ENCODE results near the gene FAM53A.

DNA sequence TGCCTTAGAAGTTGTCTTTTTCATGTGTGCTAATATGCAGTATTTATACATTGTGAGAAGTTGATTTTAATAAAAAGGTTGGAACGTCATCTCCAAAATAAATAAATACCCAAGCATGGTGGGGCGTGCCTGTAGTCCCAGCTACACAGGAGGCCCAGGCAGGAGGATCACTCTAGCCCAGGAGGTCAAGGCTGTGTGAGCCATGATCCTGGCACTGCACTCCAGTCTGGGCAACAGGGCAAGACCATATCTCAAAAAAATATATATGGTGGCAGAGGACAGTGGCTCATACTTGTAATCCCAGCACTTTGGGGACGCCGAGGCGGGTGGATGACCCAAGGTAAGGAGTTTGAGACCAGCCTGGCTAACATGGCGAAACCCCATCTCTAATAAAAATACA lies 21.6 kb upstream of the FAM53A start:
- TF ChIP-seq, protein P1, sequence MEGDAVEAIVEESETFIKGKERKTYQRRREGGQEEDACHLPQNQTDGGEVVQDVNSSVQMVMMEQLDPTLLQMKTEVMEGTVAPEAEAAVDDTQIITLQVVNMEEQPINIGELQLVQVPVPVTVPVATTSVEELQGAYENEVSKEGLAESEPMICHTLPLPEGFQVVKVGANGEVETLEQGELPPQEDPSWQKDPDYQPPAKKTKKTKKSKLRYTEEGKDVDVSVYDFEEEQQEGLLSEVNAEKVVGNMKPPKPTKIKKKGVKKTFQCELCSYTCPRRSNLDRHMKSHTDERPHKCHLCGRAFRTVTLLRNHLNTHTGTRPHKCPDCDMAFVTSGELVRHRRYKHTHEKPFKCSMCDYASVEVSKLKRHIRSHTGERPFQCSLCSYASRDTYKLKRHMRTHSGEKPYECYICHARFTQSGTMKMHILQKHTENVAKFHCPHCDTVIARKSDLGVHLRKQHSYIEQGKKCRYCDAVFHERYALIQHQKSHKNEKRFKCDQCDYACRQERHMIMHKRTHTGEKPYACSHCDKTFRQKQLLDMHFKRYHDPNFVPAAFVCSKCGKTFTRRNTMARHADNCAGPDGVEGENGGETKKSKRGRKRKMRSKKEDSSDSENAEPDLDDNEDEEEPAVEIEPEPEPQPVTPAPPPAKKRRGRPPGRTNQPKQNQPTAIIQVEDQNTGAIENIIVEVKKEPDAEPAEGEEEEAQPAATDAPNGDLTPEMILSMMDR (conservative IDR thresholded peaks at IDR 0.05; ENCODE audit: low read depth, low read length) = no peak
- TF ChIP-seq EZH2phosphoT487 (IDR thresholded peaks at IDR 0.05; ENCODE audit: borderline replicate concordance, low read length) = no peak

All from PC-3 (cell line).